OCI-LY3 (cell line): ENCODE results near the gene GOLGA6D.

Experiments
- H2AFZ ChIP-seq: fragments of 200-600, 300-600 bp; shearing (Covaris generic); 2 replicates; pipeline ENCODE4 v1.6.0; 2014; ENCODE audit warnings: antibody characterized with exemption, low read depth, low read length
- H3K27ac ChIP-seq: fragments of 200-600, 300-600 bp; sonication (generic); 2 replicates; pipeline ENCODE4 v1.5.1; 2014; ENCODE audit warnings: mild to moderate bottlenecking, low read length, moderate library complexity, mixed read lengths
- H3K27me3 ChIP-seq: fragments of 200-600, 300-600 bp; sonication (generic); 2 replicates; pipeline ENCODE4 v1.6.1; 2014; ENCODE audit warnings: low read depth, low read length, mixed read lengths
- H3K36me3 ChIP-seq: fragments of 200-600, 300-600 bp; sonication (generic); replicated peaks from 2 replicates; pipeline ENCODE3; 2014; ENCODE audit warnings: low read depth, low read length, mixed read lengths
- H3K4me1 ChIP-seq: fragments of 300-600, 200-600 bp; sonication (generic); 2 replicates; pipeline ENCODE4 v1.6.1; 2014; ENCODE audit warnings: low read length, mixed read lengths
- H3K4me2 ChIP-seq: fragments of 200-600, 300-600 bp; sonication (generic); 2 replicates; pipeline ENCODE4 v1.6.1; 2014; ENCODE audit warnings: low read length, mixed read lengths
- H3K4me3 ChIP-seq: fragments of 300-600, 200-600 bp; sonication (generic); 2 replicates; pipeline ENCODE4 v1.5.1; 2014; ENCODE audit warnings: antibody characterized with exemption, mild to moderate bottlenecking, low read length, moderate library complexity
- H3K79me2 ChIP-seq: fragments of 300-600, 200-600 bp; shearing (Covaris generic); 2 replicates; pipeline ENCODE4 v1.6.1; 2014; ENCODE audit warnings: mild to moderate bottlenecking, low read length, mixed read lengths
- H3K9ac ChIP-seq: fragments of 300-600, 200-600 bp; shearing (Covaris generic); 2 replicates; pipeline ENCODE4 v1.6.0; 2014; ENCODE audit warnings: mild to moderate bottlenecking, low read length, moderate library complexity
- H3K9me3 ChIP-seq: fragments of 200-600, 300-600 bp; shearing (Covaris generic); 2 replicates; pipeline ENCODE4 v1.6.1; 2014; ENCODE audit warnings: low read length, mixed read lengths; ENCODE audit not compliant: insufficient read depth
- H4K20me1 ChIP-seq: fragments of 200-600, 300-600 bp; sonication (generic); 2 replicates; pipeline ENCODE4 v1.6.1; 2016; ENCODE audit warnings: low read length, mixed read lengths; ENCODE audit not compliant: insufficient read depth
- EZH2phosphoT487 ChIP-seq: fragments of 200-600 bp; shearing (Covaris generic); IDR thresholded peaks from 2 replicates; pipeline ENCODE4 v1.6.1; 2018; ENCODE audit warnings: antibody characterized with exemption, mixed run types, low read depth
- TF ChIP-seq, protein P1 (sequence below): fragments of 200-600, 300-600 bp; sonication (generic); IDR thresholded peaks from 2 replicates; pipeline ENCODE4 v1.5.1; 2014; ENCODE audit warnings: antibody characterized with exemption, low read length, low read depth

Gene GOLGA6D

DNA sequence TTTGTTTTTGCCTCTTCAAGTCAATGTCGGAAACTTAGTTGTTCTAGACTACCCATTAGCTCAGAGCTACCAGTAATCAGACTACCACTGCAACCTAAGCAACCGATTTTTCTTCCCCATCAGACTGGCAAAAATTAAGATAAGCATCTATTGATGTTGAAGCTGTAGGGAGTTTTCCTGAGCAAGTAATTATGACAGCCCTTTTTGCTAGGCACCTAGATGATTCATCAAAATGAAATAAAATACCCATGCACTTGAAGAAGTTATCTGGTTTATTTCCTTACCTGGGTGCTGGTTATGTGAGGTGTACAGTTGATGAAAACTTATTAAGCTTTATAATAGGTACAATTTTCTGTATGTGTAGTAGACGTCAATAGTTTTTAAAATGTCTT, 52.7 kb downstream of the GOLGA6D start:
- Histone ChIP-seq H3K27ac (no peak overlapping the region), H3K4me1 (peaks cover 11% of the 10 kb centered on the region), H3K4me3 (peak overlapping the region; percentile 94), H2AFZ (peak overlapping the region; percentile 83), H3K27me3 (no peaks in the 10 kb centered on the region), H4K20me1 (no peaks in the 10 kb centered on the region), H3K9ac (peak overlapping the region; percentile 79), H3K4me2 (peak overlapping the region; percentile 91), H3K9me3 (no peaks in the 10 kb centered on the region), H3K36me3 (peaks cover 5% of the 10 kb centered on the region), H3K79me2 (peaks cover 10% of the 10 kb centered on the region)
- TF ChIP-seq, protein P1, sequence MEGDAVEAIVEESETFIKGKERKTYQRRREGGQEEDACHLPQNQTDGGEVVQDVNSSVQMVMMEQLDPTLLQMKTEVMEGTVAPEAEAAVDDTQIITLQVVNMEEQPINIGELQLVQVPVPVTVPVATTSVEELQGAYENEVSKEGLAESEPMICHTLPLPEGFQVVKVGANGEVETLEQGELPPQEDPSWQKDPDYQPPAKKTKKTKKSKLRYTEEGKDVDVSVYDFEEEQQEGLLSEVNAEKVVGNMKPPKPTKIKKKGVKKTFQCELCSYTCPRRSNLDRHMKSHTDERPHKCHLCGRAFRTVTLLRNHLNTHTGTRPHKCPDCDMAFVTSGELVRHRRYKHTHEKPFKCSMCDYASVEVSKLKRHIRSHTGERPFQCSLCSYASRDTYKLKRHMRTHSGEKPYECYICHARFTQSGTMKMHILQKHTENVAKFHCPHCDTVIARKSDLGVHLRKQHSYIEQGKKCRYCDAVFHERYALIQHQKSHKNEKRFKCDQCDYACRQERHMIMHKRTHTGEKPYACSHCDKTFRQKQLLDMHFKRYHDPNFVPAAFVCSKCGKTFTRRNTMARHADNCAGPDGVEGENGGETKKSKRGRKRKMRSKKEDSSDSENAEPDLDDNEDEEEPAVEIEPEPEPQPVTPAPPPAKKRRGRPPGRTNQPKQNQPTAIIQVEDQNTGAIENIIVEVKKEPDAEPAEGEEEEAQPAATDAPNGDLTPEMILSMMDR = no peak
- TF ChIP-seq EZH2phosphoT487 = no peak

DNA sequence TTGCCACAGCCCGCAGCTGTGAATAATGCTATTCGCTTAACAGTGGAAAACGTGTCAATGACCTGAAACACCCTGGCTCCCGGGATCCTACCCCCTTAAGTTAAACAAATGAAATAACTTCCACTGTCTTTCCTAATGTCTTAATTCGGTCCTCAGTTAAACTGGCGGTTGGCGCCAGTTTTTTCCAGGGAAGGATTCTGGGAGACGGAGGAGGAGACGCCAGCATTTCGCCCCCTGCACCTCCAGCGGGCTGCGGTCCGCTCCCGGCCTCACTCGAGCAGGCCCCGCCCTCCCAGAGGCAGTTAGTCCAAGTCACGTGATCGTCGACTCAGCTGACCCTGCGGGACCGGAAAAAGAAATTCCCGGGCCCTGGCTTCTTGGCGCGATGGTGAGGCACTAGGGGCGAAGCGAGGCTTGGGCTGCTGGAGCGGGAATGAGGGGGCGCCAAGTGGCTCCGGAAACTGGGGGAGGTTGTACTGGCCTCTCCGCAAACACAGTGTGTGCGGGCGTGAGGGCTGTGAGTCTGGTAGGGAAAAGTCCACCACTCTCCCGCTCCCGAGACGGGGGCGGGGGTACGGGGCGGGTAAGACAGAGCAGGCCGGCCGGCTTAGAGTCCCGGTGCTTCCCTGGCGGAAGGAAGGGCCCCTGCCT, 53.2 kb downstream of the GOLGA6D start, which contains the start of gene COMMD4:
Gene COMMD4 (plus strand): TSS at position 359 of the 651 bp plus-strand sequence. CDS start 27 bp downstream, at position 386.
- Histone ChIP-seq H2AFZ (peak within 1 kb of the TSS; percentile 88), H3K4me2 (peak within 1 kb of the TSS; percentile 91), H3K4me3 (peak within 1 kb of the TSS; percentile 94), H3K27ac (no peak within 1 kb of the TSS; the same call in 1 of the 2 replicates), H4K20me1 (no peaks in the 10 kb centered on the region), H3K4me1 (peaks cover 11% of the 10 kb centered on the region), H3K79me2 (peaks cover 10% of the 10 kb centered on the region), H3K9me3 (no peaks in the 10 kb centered on the region), H3K9ac (peak within 1 kb of the TSS; percentile 79), H3K36me3 (peaks cover 5% of the 10 kb centered on the region), H3K27me3 (no peaks in the 10 kb centered on the region)
- TF ChIP-seq EZH2phosphoT487 = no peak
- TF ChIP-seq, protein P1 = no peak

DNA sequence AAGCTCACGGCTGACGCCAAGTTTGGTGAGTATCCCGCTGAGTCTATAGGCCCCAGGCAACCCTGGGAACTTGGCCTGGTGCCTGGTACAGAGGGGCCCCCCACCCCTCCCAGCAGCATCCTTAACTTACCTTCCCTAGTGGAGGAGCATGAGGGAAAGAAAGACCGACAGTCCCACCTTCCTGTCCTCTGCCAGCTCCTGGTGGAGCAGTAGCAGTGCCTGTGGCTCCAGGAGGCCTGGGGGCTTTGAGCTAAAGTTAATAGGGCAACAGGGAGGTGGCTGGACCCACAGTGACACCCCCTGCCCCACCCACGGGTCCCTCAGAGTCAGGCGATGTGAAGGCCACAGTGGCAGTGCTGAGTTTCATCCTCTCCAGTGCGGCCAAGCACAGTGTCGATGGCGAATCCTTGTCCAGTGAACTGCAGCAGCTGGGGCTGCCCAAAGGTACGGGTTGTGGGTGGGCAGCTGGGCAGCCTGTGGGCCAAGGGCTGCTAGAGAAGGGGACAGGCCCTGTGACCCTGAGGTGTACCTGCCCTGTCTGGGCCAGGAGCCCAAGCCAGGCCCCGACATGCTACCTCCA, 56.1 kb downstream of the GOLGA6D start:
- Histone ChIP-seq H3K27ac (no peak overlapping the region), H3K27me3 (no peaks in the 10 kb centered on the region), H3K79me2 (peaks cover 10% of the 10 kb centered on the region), H3K4me3 (no peak overlapping the region), H3K4me2 (no peak overlapping the region), H3K9me3 (no peaks in the 10 kb centered on the region), H3K4me1 (peaks cover 11% of the 10 kb centered on the region), H4K20me1 (no peaks in the 10 kb centered on the region), H3K36me3 (peaks cover 5% of the 10 kb centered on the region), H3K9ac (no peak overlapping the region), H2AFZ (no peak overlapping the region)
- TF ChIP-seq, protein P1 = no peak
- TF ChIP-seq EZH2phosphoT487 = no peak

DNA sequence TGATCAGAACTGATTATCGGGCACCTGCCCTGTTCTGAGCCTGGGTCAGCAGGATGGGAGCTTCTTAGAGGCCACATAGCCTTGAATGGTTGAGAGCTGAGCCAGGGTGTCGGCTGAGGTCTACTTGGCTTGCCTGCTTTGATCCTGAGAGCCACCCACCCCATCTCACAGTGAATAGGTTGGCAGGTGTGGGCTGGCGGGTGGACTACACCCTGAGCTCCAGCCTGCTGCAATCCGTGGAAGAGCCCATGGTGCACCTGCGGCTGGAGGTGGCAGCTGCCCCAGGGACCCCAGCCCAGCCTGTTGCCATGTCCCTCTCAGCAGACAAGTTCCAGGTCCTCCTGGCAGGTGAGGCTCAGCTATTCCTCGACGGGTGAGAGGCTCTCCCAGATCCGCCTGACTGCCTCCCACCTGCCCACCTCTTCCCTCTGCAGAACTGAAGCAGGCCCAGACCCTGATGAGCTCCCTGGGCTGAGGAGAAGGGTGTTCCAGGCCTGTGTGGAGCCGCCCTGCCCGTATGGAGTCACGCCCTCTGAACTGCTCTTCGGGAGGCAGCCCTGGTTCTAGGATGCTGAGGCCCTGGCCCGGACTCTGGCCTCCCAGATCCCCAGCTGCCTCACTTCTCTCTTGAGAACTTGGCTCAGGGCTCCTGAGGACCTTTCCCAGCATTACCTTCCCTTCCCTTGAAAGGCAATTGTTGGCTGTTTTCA, 57.1 kb downstream of the GOLGA6D start:
- peaks cover 5% of the 10 kb centered on the region for H3K36me3 ChIP-seq
- H3K9me3 ChIP-seq = no peaks in the 10 kb centered on the region
- H2AFZ ChIP-seq = no peak overlapping the region
- H3K79me2 ChIP-seq = peaks cover 10% of the 10 kb centered on the region
- H3K4me3 ChIP-seq = no peak overlapping the region
- H3K27ac ChIP-seq = no peak overlapping the region
- no peaks in the 10 kb centered on the region for H4K20me1 ChIP-seq
- H3K4me1 ChIP-seq = peaks cover 11% of the 10 kb centered on the region
- no peak overlapping the region for H3K4me2 ChIP-seq
- H3K9ac ChIP-seq = no peak overlapping the region
- no peak for TF ChIP-seq EZH2phosphoT487
- TF ChIP-seq, protein P1 = no peak
- H3K27me3 ChIP-seq = no peaks in the 10 kb centered on the region
